Measurements from ENCODE around the gene GCH1.

The GCH1 gene

DNA sequence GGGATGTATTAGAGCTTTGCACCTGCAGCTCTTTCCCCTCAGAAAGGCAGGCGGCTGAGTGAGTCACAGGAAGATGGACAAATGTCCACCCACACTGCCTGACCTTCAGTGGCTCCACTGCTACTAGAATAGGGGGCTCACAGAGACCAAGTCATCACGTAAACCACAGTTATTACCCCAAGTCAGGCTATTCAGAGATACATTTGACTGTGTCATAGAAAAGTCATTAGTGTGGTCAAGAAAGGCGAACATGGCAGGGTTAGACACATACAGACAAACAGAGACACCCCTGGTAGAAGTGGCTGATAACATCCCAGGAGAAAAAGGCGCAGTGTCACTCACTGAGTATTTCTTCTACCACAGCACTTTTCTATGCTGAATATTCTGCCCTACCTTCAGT lies 36.0 kb downstream of the GCH1 start:
- DNase-seq (ENCODE audit: low read depth) = no peak

DNA sequence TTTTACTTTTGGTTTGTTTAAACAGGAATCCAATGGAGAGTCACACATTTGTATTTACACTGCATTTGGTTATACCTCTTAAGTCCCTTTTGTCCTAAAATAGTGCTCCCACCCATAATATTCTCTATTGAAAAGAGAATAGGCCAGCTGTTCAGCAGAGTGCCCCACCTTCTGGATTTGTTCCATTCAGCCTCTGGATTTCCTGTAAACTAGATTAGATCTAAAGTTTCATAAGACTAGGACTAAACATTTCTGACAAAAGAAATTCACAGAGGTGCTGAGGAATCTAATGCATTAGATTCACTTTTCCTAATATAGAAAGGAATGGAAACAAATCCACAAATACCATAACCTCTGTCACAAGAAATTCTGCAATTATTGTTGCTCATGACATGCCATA lies 38.1 kb downstream of the GCH1 start:
- DNase-seq (ENCODE audit: low read depth) = no peak

DNA sequence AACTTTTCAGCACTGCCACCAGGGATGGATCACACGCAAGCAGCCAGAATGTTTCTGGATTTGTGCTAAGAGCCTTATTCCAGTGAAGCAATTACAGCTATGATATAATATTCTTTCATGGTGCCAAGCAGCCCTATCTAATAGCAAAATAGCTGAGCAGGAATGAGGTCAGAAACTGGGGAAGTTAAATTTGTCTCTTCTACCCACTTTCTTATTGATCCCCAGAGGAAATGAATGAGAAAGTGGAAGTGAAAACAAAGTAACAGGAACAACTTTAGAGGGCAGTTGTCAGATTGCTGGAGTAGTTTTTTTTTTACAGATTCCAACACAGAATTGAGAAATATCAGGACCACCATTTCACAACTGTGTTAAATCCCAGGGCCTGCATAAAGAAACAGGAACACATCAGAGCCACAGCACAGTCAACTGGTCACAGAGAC lies 44.8 kb downstream of the GCH1 start:
- DNase-seq (ENCODE audit: low read depth) = no peak

DNA sequence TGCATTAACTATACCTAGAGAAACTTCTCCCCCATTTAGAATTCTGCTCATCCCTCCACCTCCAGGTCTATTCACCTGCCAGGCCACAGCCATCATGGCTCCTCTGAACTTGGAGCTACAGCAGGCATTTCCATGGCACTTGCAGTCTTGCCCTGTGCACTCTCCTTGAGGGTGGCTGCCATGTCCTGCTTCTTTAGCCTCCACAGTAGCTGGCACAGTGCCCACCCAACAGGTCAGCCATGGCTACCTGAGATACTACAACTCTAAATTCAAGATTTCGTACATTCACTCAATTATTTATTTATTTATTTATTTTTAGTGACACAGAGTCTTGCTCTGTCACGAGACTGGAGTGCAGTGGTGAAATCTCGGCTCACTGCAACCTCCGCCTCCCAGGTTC lies 46.5 kb downstream of the GCH1 start:
- no peak for DNase-seq (ENCODE audit: low read depth)

DNA sequence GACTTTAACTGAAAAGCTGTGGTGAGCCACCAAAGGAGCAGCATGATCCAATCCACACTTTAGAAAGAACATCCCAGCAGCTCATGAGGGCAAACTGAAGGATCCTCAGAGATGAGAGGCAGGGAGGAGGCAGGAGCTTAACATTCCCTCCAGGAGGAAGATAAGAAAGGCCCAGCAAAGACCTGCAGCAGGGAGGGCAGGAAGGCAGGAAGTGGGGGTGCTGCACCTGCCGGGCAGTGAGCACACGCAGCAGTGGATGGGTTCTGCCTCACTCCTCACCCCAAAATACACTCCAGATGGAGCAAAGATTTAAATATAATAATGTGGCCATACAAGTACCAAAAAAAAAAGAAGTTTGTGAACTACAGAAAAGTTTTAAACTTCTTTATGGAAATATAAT lies 48.4 kb downstream of the GCH1 start:
- DNase-seq (ENCODE audit: low read depth) = no peak

DNA sequence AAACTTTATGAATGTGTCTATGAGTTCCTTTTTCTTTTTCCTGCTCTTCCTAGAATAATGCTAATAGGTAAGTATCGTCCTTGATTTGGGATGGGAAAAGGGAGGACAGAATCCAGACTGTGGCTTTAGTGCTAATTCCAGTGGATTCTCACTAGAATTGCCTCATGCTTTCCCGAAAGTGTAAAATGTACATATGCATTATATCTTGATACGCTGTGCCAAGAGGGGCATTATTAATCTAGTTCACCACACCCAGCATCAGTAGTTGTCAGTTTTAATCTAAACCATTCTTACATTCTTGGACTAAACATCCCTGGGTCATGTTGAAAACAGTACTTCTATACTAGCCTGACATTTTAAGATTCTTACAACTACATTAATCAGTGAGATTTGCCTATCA lies 49.3 kb downstream of the GCH1 start:
- no peak for DNase-seq (ENCODE audit: low read depth)

DNA sequence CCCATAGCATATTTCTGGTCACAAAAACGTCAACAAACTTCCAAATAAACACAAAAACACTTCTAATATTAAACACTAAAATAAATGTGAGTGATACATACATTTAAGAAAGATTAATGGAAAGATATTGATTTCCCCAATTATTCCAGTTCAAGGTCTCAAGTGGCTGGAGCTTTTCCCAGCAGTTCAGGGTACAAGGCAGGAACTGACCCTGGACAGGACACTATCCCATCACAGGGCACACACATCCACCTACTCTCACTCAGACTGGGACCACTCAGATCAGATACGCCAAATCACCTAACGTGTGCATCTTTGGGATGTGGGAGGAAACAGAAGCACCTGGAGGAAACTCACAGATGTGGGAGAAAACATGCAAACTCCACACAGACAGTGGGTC lies 50.4 kb downstream of the GCH1 start:
- no peak for DNase-seq (ENCODE audit: low read depth)

DNA sequence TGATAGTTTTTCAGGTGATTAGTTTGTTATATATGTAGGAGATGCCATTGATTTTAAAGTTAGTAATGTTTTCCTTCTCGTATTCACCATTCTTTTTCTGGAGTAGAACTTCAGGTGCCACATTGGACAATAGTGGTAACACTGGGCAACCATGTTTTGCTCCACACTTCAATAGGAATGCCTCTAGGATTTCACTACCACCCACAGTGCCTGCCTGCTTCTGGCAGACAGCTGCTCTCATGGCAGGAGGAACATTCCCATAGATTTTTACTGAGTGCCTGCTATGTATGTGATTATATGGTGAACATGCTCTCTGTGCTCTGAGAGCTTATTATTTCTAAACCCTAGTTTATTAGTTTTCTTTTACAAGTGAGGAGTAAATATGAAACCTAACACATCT lies 53.7 kb downstream of the GCH1 start:
- DNase-seq (ENCODE audit: low read depth) = no peak

DNA sequence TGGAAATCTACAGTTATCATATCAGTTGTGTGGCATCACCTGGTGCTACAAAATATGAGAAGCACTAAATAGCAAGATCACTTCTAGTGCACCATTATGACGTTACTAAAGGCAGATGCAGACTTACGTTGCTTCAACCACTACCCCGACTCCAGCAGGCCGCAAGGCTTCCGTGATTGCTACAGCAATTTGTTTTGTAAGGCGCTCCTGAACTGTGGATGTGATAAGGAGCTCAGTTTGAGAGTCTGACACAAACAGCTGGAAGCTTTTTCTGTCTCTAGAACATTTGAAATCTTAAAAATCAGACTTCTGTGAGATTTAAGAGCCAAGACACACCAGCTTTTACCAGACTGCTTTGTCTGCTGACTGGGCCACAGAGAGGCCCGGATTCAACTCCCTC lies 57.0 kb downstream of the GCH1 start:
- DNase-seq (ENCODE audit: low read depth) = no peak

DNA sequence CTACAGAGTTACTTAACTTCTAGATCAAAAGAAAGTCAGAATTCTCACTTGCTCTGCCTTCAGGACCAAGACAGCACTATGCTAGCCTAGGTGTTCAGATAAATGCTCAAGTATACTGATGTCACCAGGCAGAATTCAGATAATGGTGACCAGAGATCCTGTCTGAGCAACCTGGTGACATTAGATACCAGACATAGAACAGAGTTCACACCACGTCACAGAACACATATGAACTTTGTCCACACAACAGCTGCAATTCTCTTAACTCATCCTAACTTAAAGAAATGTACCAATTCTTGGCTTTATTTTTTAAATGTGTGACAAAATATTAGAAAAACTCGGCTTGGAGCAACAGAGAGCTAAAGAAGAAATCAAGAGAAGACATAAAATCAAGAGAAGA lies 58.1 kb downstream of the GCH1 start:
- DNase-seq (ENCODE audit: low read depth) = no peak

DNA sequence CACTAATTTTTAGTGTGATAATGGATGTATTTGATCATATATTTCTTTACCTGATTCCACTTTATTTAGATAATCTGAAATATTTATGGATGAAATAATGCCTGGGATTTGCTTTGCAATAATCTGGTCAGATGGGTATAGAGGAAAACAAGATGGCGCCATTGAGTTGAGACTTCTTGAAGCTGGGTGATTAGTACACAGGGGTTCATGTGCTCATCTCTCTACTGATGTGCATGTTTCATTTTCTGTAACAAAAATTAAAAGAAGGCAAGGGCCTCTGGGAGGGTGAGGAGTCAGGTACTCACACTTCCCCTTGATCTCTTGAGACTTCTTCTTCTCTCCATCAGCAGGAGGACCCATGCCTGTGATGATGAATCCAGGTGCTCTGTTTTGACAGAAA lies 61.8 kb downstream of the GCH1 start:
- DNase-seq (ENCODE audit: low read depth) = no peak

DNA sequence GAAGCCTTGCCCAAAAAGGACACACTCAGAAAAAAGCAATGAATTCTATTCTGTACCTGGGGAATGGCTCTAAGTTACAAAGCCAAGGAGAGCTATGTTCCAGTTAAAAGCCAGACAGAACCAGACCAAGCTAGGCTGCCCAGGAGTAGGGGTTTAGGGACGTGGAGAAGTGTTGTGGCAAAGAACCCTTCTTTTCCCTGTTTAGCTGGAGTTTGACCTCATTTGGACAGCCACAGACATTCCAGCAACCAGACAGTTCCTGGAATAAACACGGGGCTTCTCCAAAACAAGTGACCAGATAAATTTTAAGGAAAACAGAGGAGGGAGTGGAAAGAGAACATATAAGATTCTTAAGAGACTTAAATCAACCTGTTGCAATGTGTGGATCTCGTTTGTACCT lies 62.3 kb downstream of the GCH1 start:
- no peak for DNase-seq (ENCODE audit: low read depth)

DNA sequence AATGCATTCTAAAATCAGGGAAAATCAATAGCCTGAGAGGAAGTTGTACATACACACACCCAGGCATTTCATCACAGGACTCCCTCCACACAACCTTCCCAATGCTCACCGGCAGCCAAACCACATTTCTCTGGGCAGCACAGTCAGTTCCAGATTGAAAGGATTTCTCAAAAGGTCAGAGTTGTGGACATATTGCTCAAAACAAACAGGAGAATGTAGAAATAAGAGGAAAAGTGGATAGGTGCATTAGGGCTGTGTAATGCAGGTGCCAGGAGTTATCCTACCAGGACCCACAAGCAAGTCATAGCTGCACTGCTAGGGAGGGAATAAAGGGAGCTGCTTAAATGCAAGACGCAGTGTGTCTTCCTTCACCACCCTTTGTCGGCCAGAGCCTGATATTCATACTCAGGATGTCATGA lies 62.9 kb downstream of the GCH1 start:
- no peak for DNase-seq (ENCODE audit: low read depth)

DNA sequence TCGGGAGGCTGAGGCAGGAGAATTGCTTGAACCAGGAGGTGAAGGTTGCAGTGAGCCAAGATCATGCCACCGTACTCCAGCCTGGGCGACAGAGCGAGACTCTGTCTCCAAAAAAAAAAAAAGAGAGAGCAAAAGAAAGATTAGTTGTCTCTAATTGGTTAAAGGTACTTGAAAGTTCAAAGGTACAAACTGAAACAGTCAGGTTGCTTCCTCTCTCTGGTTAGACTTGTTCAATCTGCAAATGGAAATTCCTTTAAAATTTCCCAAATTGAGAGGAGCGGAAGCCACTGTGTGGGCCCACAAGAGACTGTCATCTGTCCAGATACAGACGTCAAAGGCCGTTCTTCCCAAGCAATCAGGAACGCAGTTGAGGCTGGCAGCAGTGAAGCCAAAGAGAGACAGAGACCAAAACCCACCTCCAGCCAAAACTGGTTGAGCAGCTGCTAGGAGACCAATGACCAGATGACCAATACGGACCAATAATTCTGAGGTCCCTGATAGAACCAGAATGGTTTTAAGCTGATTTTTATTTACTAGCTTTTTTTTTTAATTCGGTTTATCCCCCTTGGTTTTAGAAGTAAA lies 63.6 kb downstream of the GCH1 start:
- DNase-seq (ENCODE audit: low read depth) = no peak

DNA sequence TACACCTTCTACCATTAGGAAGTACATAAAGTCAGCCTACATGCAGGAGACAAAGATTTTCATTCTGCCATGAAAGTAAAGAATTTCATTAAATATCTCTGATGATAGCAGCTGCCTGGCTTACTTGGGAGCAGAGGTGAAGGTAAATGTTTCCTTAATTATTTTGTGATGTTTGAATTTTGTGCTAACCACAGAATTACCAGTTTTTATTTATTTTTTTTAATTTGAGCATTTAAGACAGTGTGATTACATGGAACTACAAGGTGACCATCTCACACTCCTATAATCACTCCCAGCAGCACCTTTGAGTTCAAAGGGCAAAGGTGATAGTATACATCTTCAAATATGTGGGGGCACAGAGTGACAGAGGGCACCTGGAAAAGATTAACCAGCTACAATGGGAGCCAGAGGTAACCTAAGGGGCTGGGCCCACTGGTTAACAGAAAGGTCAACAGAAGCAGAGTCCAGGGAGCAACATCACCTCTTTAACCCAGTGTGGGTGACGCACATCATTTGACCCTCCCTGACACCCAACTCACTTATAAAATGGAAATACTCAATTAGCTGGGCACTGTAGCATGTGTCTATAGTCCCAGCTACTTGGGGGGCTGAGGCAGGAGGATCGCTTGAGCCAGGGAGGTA lies 65.0 kb downstream of the GCH1 start:
- DNase-seq (ENCODE audit: low read depth) = no peak

DNA sequence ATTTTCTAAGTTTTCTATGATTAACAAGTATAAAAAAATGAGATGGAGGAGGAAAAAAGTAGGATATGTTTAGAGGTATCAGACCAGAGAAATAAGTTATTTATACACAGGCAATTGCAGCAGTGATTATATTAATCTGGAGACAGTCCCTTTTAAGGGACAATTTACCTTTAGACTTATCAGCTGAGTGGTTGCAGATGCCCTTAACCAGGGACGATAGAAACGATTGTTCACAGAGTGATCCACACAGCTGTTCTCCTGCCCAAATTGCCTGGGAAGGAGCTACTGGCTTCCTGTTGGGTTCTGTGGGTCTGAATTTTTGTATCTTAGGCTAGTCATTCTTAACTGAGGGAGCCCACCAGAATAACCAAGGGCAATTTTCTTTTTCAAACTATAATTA lies 66.4 kb downstream of the GCH1 start:
- DNase-seq (ENCODE audit: low read depth) = no peak

DNA sequence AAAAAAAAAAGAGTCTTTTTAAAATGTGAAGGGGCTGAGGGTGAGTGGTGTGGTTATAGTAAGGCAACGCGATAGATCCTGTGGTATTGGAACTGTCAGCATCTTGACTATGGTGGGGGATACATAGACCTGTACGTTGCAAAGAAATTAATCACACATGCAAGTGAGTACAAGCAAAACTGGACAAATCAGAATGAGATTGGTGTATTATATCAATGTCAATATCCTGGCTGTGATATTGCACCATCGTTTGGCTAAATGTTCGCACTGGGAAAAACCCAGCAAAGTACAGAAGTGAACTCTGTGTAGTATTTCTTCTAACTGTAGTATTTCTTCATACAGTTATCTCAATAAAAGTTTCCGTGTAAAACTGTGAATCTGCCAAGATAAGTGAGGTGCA lies 67.9 kb downstream of the GCH1 start:
- DNase-seq (ENCODE audit: low read depth) = no peak

DNA sequence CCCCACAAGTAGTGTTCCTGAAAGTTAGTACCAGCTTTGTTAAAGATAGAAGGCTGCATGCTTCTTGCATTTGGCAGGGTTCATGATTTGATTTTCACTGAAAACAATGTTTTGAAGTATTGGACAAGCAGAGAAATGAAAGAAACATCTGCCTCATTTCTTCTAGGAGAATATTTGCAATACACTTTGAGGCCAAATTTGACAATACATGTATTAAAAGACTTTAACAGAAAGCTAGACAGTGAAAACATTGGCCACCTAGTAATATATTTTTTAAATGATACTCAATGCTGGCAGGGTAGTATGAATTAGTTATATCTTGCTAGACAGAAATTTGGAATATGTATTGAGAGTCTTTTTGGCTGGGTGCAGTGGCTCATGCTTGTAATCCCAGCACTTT lies 68.5 kb downstream of the GCH1 start:
- no peak for DNase-seq (ENCODE audit: low read depth)

DNA sequence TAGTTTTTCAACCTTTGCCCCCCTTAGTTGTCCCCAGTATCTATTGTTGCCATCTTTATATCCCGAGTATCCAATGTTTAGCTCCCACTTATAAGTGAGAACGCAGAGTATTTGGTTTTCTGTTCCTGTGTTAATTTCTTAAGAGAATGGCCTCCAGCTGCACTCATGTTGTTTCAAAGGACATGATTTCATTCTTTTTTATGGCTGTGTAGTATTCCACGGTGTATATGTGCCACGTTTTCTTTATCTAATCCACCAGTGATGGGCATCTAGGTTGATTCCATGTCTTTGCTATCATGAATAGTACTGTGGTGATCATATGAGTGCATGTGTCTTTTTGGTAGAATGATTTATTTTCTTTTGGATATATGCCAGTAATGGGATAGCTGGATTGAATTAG lies 72.0 kb downstream of the GCH1 start:
- no peak for DNase-seq (ENCODE audit: low read depth)

DNA sequence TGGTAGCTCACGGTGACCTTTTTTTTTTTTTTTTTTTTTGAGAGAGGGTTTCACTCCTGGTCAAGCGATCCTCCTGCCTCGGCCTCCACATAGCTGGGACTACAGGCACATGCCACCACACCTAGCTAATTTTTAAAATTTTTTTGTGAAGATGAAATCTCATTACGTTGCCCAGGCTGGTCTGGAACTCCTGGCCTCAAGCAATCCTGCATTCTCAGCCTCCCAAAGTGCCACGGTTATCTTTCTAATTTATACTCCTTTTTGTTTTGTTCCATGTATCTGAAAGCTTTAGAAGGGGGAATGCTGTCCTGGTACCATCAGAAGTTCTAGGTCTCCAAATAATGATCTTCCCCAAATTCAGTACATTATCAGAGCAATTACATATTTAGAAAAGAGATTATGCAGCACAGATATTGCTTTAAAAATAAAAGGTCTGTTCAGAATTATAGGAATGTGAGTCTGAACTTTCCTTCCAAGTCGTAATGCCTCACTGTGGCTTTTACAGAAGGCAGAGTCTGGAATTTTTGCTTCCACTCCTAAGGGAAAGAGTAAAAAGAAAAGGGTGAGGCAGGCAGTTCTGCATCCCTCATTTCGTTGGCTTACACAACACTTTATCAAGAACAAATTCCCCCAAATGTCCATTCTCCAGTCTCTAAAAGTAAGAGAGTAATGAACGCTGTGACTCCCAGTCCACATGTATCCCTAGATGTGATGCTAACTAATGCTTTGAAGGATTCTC lies 73.0 kb downstream of the GCH1 start:
- DNase-seq (ENCODE audit: low read depth) = no peak

DNA sequence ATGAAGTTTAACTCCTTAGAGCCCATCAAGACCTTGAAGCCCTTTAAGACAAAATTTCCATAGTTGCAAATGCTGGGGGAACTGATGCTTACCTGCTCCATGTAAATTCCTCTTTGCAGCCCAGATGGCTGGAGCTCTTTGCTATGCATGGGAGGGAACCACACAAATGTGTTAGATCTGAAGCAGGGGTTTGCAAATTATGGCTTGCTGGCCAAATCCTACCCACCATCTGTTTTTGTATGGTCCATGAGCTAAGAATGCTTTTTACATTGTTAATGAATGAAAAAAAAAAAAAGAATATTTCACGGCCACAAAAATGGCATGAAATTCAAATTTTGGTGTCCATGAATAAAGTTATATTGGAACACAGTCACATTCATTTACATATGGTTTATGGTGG lies 74.6 kb downstream of the GCH1 start:
- no peak for DNase-seq (ENCODE audit: low read depth)

DNA sequence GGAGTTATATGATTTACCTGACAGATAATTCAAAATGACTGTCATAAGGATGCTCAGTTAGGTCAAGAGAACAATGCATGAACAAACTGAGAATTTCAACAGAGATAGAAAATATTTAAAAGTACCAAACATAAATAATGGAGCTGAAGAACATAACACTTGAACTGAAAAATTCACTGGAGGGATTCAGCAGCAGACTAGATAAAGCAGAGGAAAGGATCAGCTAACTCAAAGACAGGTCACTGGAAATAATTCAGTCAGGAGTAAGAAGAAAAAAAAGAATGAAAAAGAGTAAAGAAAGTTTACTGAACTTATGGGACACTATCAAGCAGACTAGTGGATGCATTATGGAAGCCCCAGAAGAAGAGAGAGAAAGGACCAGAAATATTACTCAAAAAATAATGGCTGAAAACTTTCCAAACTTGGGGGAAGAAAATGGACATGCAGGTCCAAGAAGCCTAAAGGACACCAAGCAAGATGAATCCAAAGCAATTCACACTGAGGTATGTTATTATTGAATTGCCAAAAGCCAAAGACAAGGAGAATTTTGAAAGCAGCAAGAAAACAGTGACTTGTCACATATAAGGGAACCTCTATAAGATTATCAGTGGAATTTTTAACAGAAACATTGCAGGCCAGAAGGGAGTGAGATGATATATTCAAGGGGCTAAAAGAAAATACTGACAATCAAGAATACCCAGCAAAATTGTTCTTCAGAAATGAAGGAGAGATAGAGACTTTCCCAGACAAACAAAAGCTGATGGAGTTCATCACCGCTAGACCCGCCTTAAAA lies 78.7 kb downstream of the GCH1 start:
- no peak for DNase-seq (ENCODE audit: low read depth)

DNA sequence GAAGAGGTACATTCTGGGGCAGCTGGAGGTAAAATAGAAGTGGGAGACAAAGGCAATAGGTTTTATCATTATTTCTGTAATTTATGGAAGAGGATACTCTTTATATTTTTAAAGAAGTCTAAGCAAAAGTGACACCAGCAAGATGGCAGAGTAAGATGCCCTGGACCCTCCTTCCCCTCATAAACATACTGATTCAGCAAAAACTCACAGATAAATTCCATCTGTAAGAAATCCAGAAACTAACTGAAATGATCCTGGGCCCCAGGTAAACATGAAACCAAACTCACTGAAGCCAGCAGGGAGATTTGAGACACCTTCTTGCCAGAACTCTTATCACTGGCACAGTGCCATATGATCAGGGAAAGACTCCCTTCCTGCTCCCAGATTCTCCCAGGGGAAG lies 79.9 kb downstream of the GCH1 start:
- no peak for DNase-seq (ENCODE audit: low read depth)

All from activated gamma-delta T cell treated with anti-CD3 and anti-CD28 coated beads, Interleukin-2, amount 50 U/mL, for 16 hours (primary cell).